ENCODE data around the gene MRPS18C.

DNA sequence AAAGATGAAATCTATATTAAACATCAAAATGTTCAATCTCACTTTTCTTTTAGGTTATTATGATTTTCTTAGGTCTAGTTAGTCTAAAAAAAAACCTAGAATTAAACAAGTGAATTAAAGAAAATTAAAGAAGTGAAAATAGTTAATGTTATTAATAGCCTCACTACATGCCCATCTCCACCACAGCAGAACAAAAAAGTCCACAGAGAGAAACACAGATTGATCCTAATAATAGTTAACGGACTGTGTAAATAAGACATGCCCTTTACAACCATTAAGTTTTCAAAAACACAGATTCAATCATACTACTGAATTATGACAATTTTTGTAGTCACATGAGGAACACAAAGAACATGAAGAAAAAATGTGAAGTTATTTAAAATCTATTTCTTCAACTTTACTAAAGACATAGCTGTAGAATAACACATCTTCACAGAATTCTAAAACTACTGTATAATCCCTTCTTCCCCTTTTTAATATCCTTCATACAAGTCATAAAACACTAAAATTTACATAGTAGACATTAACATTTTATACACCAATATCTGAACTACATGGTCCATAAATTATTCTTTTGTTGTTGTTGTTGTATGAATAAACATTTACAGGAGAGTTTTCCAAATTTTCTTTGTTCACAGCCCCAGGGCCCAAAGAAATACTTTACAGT lies 15.6 kb upstream of the MRPS18C start:
- TF ChIP-seq, protein P1, sequence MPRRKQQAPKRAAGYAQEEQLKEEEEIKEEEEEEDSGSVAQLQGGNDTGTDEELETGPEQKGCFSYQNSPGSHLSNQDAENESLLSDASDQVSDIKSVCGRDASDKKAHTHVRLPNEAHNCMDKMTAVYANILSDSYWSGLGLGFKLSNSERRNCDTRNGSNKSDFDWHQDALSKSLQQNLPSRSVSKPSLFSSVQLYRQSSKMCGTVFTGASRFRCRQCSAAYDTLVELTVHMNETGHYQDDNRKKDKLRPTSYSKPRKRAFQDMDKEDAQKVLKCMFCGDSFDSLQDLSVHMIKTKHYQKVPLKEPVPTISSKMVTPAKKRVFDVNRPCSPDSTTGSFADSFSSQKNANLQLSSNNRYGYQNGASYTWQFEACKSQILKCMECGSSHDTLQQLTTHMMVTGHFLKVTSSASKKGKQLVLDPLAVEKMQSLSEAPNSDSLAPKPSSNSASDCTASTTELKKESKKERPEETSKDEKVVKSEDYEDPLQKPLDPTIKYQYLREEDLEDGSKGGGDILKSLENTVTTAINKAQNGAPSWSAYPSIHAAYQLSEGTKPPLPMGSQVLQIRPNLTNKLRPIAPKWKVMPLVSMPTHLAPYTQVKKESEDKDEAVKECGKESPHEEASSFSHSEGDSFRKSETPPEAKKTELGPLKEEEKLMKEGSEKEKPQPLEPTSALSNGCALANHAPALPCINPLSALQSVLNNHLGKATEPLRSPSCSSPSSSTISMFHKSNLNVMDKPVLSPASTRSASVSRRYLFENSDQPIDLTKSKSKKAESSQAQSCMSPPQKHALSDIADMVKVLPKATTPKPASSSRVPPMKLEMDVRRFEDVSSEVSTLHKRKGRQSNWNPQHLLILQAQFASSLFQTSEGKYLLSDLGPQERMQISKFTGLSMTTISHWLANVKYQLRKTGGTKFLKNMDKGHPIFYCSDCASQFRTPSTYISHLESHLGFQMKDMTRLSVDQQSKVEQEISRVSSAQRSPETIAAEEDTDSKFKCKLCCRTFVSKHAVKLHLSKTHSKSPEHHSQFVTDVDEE (CRISPR knock-in tag; IDR thresholded peaks at IDR 0.05) = no peak
- no peak for TF ChIP-seq ISL1 (CRISPR knock-in tag; IDR thresholded peaks at IDR 0.05)
- no peak for TF ChIP-seq PPARA (CRISPR knock-in tag; IDR thresholded peaks at IDR 0.05; ENCODE audit: borderline replicate concordance)
- TF ChIP-seq OSR1 (CRISPR knock-in tag; IDR thresholded peaks at IDR 0.05) = no peak
- no peak for TF ChIP-seq ZNF565 (CRISPR knock-in tag; conservative IDR thresholded peaks at IDR 0.05; ENCODE audit: low read depth)
- TF ChIP-seq ZC3H10 (CRISPR knock-in tag; IDR thresholded peaks at IDR 0.05) = no peak
- no peak for TF ChIP-seq ZNF70 (CRISPR knock-in tag; IDR thresholded peaks at IDR 0.05)
- TF ChIP-seq TOX (CRISPR knock-in tag; IDR thresholded peaks at IDR 0.05; ENCODE audit: borderline replicate concordance) = no peak
- TF ChIP-seq, protein P2, sequence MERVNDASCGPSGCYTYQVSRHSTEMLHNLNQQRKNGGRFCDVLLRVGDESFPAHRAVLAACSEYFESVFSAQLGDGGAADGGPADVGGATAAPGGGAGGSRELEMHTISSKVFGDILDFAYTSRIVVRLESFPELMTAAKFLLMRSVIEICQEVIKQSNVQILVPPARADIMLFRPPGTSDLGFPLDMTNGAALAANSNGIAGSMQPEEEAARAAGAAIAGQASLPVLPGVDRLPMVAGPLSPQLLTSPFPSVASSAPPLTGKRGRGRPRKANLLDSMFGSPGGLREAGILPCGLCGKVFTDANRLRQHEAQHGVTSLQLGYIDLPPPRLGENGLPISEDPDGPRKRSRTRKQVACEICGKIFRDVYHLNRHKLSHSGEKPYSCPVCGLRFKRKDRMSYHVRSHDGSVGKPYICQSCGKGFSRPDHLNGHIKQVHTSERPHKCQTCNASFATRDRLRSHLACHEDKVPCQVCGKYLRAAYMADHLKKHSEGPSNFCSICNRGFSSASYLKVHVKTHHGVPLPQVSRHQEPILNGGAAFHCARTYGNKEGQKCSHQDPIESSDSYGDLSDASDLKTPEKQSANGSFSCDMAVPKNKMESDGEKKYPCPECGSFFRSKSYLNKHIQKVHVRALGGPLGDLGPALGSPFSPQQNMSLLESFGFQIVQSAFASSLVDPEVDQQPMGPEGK (CRISPR knock-in tag; IDR thresholded peaks at IDR 0.05; ENCODE audit: borderline replicate concordance) = no peak
- TF ChIP-seq CSDC2 (CRISPR knock-in tag; IDR thresholded peaks at IDR 0.05) = no peak
